ENCODE results near the gene DPF1.

Gene DPF1

GRCh38 chr19:38182536-38183210, 41.3 kb downstream of the DPF1 start:
- no peak for DNase-seq (ENCODE audit: low read depth in 1 of 2, low spot score in 1 of 2)
- no peak overlapping the region for H3K27ac ChIP-seq (replicated peaks)
- TF ChIP-seq CTCF (IDR thresholded peaks at IDR 0.05; ENCODE audit: insufficient read depth, low read length) (no peak), GABPA (IDR thresholded peaks at IDR 0.05; ENCODE audit: low read depth) (no peak), REST (IDR thresholded peaks at IDR 0.05; ENCODE audit: insufficient replicate concordance, low read depth) (no peak), SPI1 (IDR thresholded peaks at IDR 0.05; ENCODE audit: borderline replicate concordance, low read depth) (no peak), POLR2AphosphoS5 (IDR thresholded peaks at IDR 0.05; ENCODE audit: low read depth) (no peak)
- no peaks in the 10 kb centered on the region for H3K27me3 ChIP-seq (ENCODE audit: insufficient read depth, poor library complexity, severe bottlenecking)
- H3K4me3 ChIP-seq (replicated peaks; ENCODE audit: insufficient read depth, low read length): no peak overlapping the region

GRCh38 chr19:38180071-38180470, 44.0 kb downstream of the DPF1 start:
- no peak for DNase-seq (ENCODE audit: low read depth in 1 of 2, low spot score in 1 of 2)
- Histone ChIP-seq H3K27me3 (ENCODE audit: insufficient read depth, poor library complexity, severe bottlenecking) (no peaks in the 10 kb centered on the region), H3K4me3 (replicated peaks; ENCODE audit: insufficient read depth, low read length) (no peak overlapping the region), H3K27ac (replicated peaks) (no peak overlapping the region)
- TF ChIP-seq CTCF (IDR thresholded peaks at IDR 0.05; ENCODE audit: insufficient read depth, low read length) (no peak), GABPA (IDR thresholded peaks at IDR 0.05; ENCODE audit: low read depth) (no peak), SPI1 (IDR thresholded peaks at IDR 0.05; ENCODE audit: borderline replicate concordance, low read depth) (no peak), REST (IDR thresholded peaks at IDR 0.05; ENCODE audit: insufficient replicate concordance, low read depth) (no peak), POLR2AphosphoS5 (IDR thresholded peaks at IDR 0.05; ENCODE audit: low read depth) (no peak)

GRCh38 chr19:38175422-38175821, 48.6 kb downstream of the DPF1 start:
- DNase-seq (ENCODE audit: low read depth in 1 of 2, low spot score in 1 of 2): no peak
- no peak for TF ChIP-seq GABPA (IDR thresholded peaks at IDR 0.05; ENCODE audit: low read depth)
- no peak for TF ChIP-seq POLR2AphosphoS5 (IDR thresholded peaks at IDR 0.05; ENCODE audit: low read depth)
- TF ChIP-seq CTCF (IDR thresholded peaks at IDR 0.05; ENCODE audit: insufficient read depth, low read length): no peak
- no peak for TF ChIP-seq SPI1 (IDR thresholded peaks at IDR 0.05; ENCODE audit: borderline replicate concordance, low read depth)
- no peak for TF ChIP-seq REST (IDR thresholded peaks at IDR 0.05; ENCODE audit: insufficient replicate concordance, low read depth)
- Histone ChIP-seq H3K27ac (replicated peaks) (no peak overlapping the region), H3K4me3 (replicated peaks; ENCODE audit: insufficient read depth, low read length) (no peak overlapping the region), H3K27me3 (ENCODE audit: insufficient read depth, poor library complexity, severe bottlenecking) (no peaks in the 10 kb centered on the region)

Measured in HL-60 (cell line).